NCI-H1092 (cell line): Measurements from ENCODE around the gene SUGCT.
"Not testable (repeated sequence)": the region's sequence is repeated elsewhere in the genome, so short reads cannot be mapped to it uniquely, and the experiment has no call there.

Experiments used
- DNase-seq: peaks from one replicate; lab custom pipeline; 2025; lab: John Stamatoyannopoulos, UW

The SUGCT gene

GRCh38 chr7:40202851-40203250 is 68.0 kb downstream of the SUGCT start:
- DNase-seq: no peak

DNA sequence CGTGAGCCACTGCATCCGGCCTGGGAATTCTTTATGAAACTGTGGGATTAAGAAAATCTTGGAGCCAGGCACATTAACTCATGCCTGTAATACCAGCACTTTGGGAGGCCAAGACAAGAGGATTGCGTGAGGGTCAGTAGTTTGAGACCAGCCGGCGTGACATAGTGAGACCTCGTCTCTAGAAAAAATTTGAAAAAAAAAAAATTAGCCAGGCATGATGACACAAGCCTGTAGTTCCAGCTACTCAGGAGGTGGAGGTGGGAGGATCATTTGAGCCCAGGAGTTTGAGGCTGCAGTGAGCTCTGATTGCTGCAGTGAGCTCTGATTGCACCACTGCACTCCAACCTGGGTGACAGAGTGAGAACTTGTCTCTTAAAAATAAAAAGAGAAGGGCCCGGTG is 69.8 kb downstream of the SUGCT start:
- DNase-seq: no peak

- no peak for DNase-seq
These were observed 71.2 kb downstream of the SUGCT start for GRCh38 chr7:40205992-40206391.

- no peak for DNase-seq
These were observed 76.6 kb downstream of the SUGCT start for GRCh38 chr7:40211276-40212003.

DNA sequence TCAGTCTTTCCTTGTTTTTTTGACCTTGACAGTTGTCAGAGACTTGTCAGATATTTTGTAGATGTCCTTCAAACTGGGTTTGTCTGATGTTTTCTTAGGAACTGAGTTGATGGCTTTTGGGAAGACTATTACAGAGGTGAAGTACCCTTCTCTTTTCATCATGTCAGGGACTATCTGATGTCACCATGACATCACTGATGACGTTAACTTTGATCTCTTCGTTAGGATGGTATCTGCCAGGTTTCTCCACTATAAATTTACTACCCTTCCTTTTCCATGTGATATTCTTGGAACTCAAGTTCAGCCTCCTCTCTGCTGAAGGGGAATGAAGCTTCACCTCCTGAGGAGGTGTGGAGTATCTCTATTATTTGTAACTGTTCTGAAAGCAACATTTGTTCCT is 78.5 kb downstream of the SUGCT start:
- DNase-seq: no peak

DNA sequence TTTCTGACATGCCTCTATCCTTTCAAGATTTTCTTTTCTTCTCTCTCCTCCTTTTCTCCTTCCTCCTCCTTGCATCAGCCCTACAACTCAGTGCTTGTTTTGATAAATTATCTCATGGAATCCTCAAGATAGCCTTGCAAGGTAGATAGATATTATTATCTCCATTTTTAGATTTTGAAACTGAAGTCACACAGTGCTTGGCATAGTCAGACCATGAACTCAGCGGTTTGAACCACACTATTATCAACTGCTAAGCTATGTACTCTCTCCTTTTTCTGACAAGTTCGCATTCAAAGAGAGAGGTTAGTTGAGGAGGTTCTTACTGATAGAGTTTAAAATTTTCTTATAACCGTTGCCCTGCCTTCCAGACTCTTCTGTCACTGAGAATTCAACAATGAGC is 79.1 kb downstream of the SUGCT start:
- no peak for DNase-seq

DNA sequence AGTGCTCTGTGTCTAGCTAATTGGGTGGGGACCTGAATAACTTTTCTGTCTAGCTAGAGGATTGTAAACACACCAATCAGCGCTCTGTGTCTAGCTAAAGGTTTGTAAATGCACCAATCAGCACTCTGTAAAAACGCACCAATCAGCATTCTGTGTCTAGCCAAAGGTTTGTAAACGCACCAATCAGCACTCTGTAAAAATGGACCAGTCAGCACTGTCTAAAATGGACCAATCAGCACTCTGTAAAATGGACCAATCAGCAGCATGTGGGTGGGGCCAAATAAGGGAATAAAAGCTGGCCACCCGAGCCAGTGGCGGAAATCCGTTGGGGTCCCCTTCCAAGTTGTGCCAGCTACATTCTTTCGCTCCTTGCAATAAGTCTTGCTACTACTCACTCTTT is 83.8 kb downstream of the SUGCT start:
- not testable (repeated sequence) for DNase-seq

GRCh38 chr7:40219917-40220316 is 85.1 kb downstream of the SUGCT start:
- DNase-seq: no peak

- no peak for DNase-seq
These were observed 85.7 kb downstream of the SUGCT start for GRCh38 chr7:40220421-40220911.

DNA sequence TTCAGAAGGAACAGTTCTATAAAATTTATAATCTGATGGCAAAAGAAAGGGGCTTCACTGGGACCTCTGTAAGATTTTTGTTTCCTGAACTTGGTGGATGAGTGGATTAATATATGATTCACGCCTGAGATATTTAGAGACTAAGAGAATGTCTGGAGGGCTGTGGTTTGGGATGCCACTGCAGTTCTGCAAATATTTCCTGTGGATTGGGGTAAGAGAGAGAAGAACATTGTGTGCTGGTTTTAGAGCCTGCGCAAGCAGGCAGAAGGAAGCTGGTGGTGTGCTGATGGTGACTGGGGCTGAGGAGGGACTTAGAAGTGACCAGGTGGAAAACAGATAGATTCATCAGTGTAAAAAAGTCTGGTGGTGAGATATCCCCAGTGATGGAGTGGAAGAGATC is 87.0 kb downstream of the SUGCT start:
- no peak for DNase-seq

- no peak for DNase-seq
These were observed 88.8 kb downstream of the SUGCT start for GRCh38 chr7:40223451-40224127.

GRCh38 chr7:40230101-40230500 is 95.3 kb downstream of the SUGCT start:
- no peak for DNase-seq

DNA sequence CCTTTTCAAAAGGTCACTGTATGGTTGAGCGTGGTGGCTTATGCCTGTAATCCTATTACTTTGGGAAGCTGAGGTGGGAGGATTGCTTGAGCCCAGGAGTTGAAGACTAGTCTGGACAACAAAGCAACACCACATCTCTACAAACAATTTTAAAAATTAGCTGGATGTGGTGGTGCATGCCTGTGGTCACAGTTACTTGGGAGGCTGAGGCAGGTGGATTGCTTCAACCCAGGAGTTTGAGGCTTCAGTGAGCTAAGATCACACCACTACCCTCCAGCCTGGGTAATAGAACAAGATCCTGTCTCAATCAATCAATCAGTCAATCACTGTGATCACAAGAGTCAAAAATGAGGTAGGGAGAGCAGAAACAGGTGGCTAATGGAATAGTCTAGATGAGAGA is 97.0 kb downstream of the SUGCT start:
- no peak for DNase-seq

DNA sequence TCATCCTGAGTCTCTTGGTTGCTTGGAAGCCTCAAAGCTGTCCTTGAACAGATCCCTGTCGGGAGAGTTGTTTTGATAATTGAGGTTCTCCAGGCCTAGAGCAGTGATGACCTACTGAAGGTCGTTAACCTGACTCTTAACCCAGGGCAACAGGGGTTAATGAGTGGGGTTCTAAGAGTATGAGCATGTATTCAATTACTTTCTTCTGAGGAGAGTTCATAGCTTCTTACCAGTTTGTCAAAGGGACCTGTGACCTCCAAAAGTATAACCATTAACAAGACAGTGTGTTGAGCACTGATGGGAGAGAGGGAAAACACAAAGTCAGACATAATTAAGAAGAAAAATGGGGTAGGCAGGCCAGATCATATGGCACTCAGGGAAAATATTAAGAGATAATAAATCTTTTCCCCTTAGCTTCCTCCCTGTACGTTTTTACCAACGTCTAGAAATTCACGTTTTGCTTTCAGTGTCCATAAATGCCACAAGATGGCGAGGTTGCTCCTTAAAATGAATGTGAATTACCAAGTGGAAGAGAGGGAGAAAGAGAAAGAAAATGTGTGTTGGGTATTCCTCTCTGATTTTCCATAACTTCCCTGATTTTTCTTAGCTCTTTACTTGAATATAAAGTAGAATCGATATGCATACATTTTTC is 97.6 kb downstream of the SUGCT start:
- DNase-seq: peak; percentile 30

DNA sequence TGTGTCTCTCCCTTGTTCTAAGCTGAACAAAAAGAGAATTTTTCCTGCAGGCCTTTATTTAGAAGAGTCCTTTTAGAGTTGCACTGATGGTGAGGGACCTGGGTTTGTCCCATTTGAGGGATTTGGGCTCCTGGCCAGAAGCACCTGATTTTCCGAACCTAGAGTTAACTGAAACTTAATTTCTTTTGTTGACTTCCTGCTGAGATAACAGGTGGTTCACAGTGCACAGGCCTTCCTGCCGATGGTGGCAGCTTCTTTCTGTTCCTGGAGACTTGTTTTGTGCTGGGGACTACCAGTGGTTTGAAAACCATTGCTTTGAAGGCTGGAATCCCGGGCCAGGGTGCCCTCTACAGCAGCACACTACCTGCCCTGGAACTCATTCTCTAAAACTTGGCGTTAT is 99.2 kb downstream of the SUGCT start:
- no peak for DNase-seq

- DNase-seq: no peak
These were observed 99.9 kb downstream of the SUGCT start for GRCh38 chr7:40234666-40235065.

GRCh38 chr7:40237731-40238130 is 102.9 kb downstream of the SUGCT start:
- DNase-seq: no peak

DNA sequence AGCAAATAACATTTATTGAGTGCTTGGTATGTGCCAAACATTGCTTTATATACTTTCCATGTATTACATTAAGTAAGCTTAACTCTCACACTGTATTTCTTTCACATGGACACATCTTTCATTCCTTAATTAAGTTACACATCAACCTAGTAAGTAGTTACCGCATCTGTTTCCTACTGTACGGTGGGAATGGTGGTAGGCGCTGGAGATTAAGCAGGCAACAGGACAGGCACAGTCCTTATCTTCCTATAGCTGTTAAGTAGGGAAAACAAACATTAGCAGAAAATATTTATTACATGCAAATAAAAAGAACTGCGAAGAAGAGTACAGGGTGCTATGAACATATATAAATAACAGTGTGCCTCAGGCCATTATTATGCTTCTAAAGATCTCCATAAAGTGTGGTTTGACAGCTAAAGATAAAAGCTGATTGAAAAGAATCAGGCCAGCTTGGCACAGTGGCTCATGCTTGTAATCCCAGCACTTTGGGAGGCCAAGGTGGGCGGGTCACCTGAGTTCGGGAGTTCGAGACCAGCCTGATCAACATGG is 105.0 kb downstream of the SUGCT start:
- DNase-seq: no peak

- no peak for DNase-seq
These were observed 108.3 kb downstream of the SUGCT start for GRCh38 chr7:40243076-40243475.

GRCh38 chr7:40244226-40244625 is 109.4 kb downstream of the SUGCT start:
- DNase-seq: no peak

DNA sequence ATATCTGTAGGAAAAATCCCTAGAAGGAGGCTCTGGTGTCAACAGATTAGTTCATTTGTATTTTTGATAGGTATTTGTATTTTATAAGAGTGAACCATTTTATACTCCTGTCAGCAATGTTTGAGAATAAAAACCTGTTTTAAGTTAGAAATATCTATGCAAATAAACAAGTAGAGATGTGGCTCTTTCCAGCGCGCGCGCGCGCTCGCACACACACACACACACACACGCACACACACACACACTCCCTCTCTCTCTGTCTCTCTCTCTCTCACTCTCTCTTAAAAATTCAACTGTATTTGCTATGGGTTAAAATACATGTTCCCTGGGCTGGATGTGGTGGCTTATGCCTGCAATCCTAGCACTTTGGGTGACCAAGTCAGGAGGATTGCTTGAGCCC is 113.9 kb downstream of the SUGCT start:
- no peak for DNase-seq

DNA sequence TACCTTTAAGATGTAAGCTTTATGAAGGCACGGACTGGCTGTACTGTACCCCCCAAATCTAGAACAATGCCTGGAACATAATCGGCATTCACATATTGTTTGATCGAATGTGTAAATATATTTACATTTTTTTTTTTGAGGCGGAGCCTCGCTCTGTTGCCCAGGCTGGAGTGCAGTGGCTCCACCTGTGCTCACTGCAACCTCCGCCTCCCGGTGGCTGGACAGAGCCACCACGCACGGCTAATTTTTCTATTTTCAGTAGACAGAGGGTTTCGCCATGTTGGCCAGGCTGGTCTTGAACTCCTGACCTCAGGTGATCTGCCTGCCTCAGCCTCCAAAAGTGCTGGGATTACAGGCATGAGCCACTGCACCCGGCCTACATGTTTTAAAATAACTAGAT is 118.6 kb downstream of the SUGCT start:
- not testable (repeated sequence) for DNase-seq
